Measurements from ENCODE around the gene SOHLH1.
"Not testable (repeated sequence)": the region's sequence is repeated elsewhere in the genome, so short reads cannot be mapped to it uniquely, and the experiment has no call there.

SOHLH1 gene

DNA sequence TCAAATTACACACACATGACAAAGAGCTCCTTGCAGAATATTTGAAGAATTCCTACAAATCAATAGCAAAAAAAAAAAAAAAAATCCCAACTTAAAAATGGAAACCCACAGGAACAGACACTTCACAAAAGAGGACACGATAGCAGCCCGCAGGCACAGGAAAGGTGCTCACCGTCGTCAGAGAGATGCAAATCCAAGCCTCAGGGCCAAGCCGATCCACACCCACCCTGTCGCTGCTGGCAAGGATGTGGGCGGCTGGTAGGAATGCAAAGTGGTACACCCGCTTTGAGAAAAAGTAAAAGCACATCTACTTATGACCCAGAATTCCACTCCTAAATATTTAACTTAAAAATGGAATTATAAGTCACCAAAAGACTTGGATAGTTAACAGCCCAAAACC, 25.3 kb downstream of the SOHLH1 start:
- Histone ChIP-seq H3K36me3 (replicated peaks) (no peaks in the 10 kb centered on the region), H3K9me3 (no peaks in the 10 kb centered on the region), H3K4me1 (no peaks in the 10 kb centered on the region), H3K27me3 (ENCODE audit: low read depth) (no peaks in the 10 kb centered on the region), H3K4me3 (no peak overlapping the region)
- in situ Hi-C loops (cut with MboI; ENCODE audit: low sequenced_read_pairs): no loop called here
- DNase-seq (ENCODE audit: low spot score in 2 of 2): no peak

- H3K27me3 ChIP-seq (ENCODE audit: low read depth); in situ Hi-C loops (cut with MboI; ENCODE audit: low sequenced_read_pairs); H3K9me3 ChIP-seq: not testable (repeated sequence)
Measured at GRCh38 chr9:135672786-135673185, 26.5 kb downstream of the SOHLH1 start.

GRCh38 chr9:135671591-135672041, 27.7 kb downstream of the SOHLH1 start:
- Histone ChIP-seq H3K27me3 (ENCODE audit: low read depth) (no peaks in the 10 kb centered on the region), H3K36me3 (replicated peaks) (no peaks in the 10 kb centered on the region), H3K4me1 (no peaks in the 10 kb centered on the region), H3K9me3 (no peaks in the 10 kb centered on the region), H3K4me3 (no peak overlapping the region)
- in situ Hi-C loops (cut with MboI; ENCODE audit: low sequenced_read_pairs): no loop called here
- DNase-seq (ENCODE audit: low spot score in 2 of 2): peak in 1 of 2 experiments; percentile 25

More at GRCh38 chr9:135672786-135673185, 26.5 kb downstream of the SOHLH1 start:
- not testable (repeated sequence) for H3K36me3 ChIP-seq (replicated peaks); H3K4me1 ChIP-seq; DNase-seq (ENCODE audit: low spot score in 2 of 2); H3K4me3 ChIP-seq

DNA sequence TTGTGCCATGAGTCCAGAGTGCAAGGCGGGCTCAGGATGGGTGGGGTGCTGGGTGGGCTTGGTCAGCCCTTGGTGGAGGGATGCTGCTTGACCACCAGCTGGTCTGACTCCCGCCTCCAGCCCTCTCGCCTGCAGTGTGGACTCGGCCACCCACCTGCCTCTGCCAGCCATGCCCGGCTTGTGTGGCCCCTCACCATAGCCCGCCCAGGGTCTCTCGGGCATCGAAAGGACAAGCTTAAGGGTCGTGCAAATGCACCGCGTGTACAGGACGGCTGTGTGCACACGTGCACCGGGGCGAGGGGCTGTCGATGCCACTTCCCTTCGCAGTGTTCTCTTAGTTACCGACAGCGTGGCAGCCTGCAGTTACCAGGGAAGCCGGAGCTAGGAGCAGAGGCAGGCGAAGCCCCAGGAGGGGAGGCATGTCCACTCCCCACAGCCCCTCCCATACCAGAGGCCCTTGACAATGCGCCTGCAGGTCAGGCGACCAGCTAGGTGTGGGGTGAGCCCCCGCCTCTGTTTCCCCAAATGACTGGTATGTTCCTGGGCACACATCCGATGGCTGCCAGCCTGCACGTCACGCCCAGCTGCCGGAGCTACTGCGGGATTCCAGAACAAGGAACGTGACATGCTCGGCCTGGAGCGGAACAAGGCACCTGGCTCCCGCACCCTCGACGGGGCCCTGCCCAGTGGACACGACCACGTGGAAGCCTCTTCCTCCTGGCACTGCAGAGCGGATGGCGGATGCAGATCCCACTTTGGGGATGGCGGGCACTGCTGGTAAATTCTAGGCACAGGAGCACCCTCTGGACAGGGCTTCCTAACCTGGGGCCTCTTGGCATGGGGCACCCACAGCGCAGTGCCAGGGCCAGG, 28.3 kb downstream of the SOHLH1 start:
- Histone ChIP-seq H3K27me3 (ENCODE audit: low read depth) (peaks cover 5% of the 10 kb centered on the region; the same call in 1 of the 2 replicates), H3K4me1 (no peaks in the 10 kb centered on the region), H3K9me3 (no peaks in the 10 kb centered on the region), H3K4me3 (no peak overlapping the region), H3K36me3 (replicated peaks) (no peaks in the 10 kb centered on the region)
- no peak for DNase-seq (ENCODE audit: low spot score in 2 of 2)
- in situ Hi-C loops (cut with MboI; ENCODE audit: low sequenced_read_pairs): no loop called here

- no peaks in the 10 kb centered on the region for H3K4me1 ChIP-seq
- DNase-seq (ENCODE audit: low spot score in 2 of 2): no peak
- in situ Hi-C loops (cut with MboI; ENCODE audit: low sequenced_read_pairs): no loop called here
- no peak overlapping the region for H3K4me3 ChIP-seq
- no peaks in the 10 kb centered on the region for H3K9me3 ChIP-seq
- no peaks in the 10 kb centered on the region for H3K36me3 ChIP-seq (replicated peaks)
- peaks cover 13% of the 10 kb centered on the region for H3K27me3 ChIP-seq (ENCODE audit: low read depth)
Measured at GRCh38 chr9:135669616-135670285, 29.5 kb downstream of the SOHLH1 start.

DNA sequence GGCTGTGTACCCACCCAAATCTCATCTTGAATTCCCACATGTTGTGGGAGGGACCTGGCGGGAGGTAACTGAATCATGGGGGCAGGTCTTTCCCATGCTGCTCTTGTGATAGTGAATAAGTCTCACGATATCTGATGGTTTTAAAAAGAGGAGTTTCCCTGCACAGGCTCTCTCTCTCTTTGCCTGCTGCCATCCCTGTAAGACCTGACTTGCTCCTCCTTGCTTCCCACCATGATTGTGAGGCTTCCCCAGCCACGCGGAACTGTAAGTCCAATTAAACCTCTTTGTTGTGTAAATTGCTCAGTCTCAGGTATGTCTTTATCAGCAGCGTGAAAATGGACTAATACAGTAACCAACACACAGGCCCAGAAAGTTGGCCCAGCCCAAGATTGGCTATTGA, 30.3 kb downstream of the SOHLH1 start:
- H3K4me3 ChIP-seq; H3K36me3 ChIP-seq (replicated peaks); in situ Hi-C loops (cut with MboI; ENCODE audit: low sequenced_read_pairs); H3K4me1 ChIP-seq; H3K9me3 ChIP-seq; DNase-seq (ENCODE audit: low spot score in 2 of 2): not testable (repeated sequence)
- H3K27me3 ChIP-seq (ENCODE audit: low read depth): peaks cover 13% of the 10 kb centered on the region

- no peaks in the 10 kb centered on the region for H3K4me1 ChIP-seq
- DNase-seq (ENCODE audit: low spot score in 2 of 2): no peak
- in situ Hi-C loops (cut with MboI; ENCODE audit: low sequenced_read_pairs): no loop called here
- peaks cover 13% of the 10 kb centered on the region for H3K27me3 ChIP-seq (ENCODE audit: low read depth)
- H3K36me3 ChIP-seq (replicated peaks): no peaks in the 10 kb centered on the region
- no peak overlapping the region for H3K4me3 ChIP-seq
- H3K9me3 ChIP-seq: no peaks in the 10 kb centered on the region
Measured at GRCh38 chr9:135667463-135668001, 31.7 kb downstream of the SOHLH1 start.

GRCh38 chr9:135666534-135667462, 32.5 kb downstream of the SOHLH1 start:
- Histone ChIP-seq H3K36me3 (replicated peaks) (no peaks in the 10 kb centered on the region), H3K4me3 (no peak overlapping the region), H3K27me3 (ENCODE audit: low read depth) (peaks cover 13% of the 10 kb centered on the region), H3K4me1 (no peaks in the 10 kb centered on the region), H3K9me3 (no peaks in the 10 kb centered on the region)
- no peak for DNase-seq (ENCODE audit: low spot score in 2 of 2)
- in situ Hi-C loops (cut with MboI; ENCODE audit: low sequenced_read_pairs): no loop called here

- no peaks in the 10 kb centered on the region for H3K9me3 ChIP-seq
- peaks cover 13% of the 10 kb centered on the region for H3K27me3 ChIP-seq (ENCODE audit: low read depth)
- no peaks in the 10 kb centered on the region for H3K4me1 ChIP-seq
- H3K36me3 ChIP-seq (replicated peaks): no peaks in the 10 kb centered on the region
- in situ Hi-C loops (cut with MboI; ENCODE audit: low sequenced_read_pairs): no loop called here
- no peak for DNase-seq (ENCODE audit: low spot score in 2 of 2)
- H3K4me3 ChIP-seq: no peak overlapping the region
Measured at GRCh38 chr9:135665795-135666189, 33.5 kb downstream of the SOHLH1 start.

GRCh38 chr9:135664801-135665794, 34.2 kb downstream of the SOHLH1 start:
- DNase-seq (ENCODE audit: low spot score in 2 of 2): no peak
- Histone ChIP-seq H3K36me3 (replicated peaks) (no peaks in the 10 kb centered on the region), H3K4me1 (no peaks in the 10 kb centered on the region), H3K4me3 (no peak overlapping the region), H3K27me3 (ENCODE audit: low read depth) (peaks cover 13% of the 10 kb centered on the region), H3K9me3 (no peaks in the 10 kb centered on the region)
- in situ Hi-C loops (cut with MboI; ENCODE audit: low sequenced_read_pairs): no loop called here

DNA sequence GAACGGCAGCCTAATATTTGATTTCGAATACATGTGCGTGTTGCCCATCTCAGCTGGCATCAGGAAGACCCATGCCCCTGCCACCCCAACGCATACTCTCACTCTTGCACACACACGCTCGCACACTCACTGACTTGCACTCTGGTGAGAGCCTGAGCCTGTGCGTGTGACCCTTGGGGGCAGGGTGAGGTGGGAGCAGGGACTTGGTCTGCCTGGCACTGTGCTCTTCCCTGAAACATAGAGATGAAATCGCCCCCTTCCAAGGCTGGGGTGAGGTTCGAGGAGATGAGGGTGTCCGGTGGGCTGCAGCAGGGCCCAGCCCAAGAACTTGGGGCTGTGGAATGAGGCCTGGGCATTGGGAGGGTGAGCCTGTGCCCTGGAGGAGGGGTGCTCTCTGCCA, 35.0 kb downstream of the SOHLH1 start:
- DNase-seq (ENCODE audit: low spot score in 2 of 2): no peak
- H3K4me1 ChIP-seq: no peaks in the 10 kb centered on the region
- peaks cover 13% of the 10 kb centered on the region for H3K27me3 ChIP-seq (ENCODE audit: low read depth)
- in situ Hi-C loops (cut with MboI; ENCODE audit: low sequenced_read_pairs): no loop called here
- no peaks in the 10 kb centered on the region for H3K9me3 ChIP-seq
- no peaks in the 10 kb centered on the region for H3K36me3 ChIP-seq (replicated peaks)
- H3K4me3 ChIP-seq: no peak overlapping the region

GRCh38 chr9:135663857-135664256, 35.4 kb downstream of the SOHLH1 start:
- in situ Hi-C loops (cut with MboI; ENCODE audit: low sequenced_read_pairs): no loop called here
- Histone ChIP-seq H3K4me3 (no peak overlapping the region), H3K27me3 (ENCODE audit: low read depth) (peaks cover 13% of the 10 kb centered on the region), H3K4me1 (no peaks in the 10 kb centered on the region), H3K9me3 (no peaks in the 10 kb centered on the region), H3K36me3 (replicated peaks) (no peaks in the 10 kb centered on the region)
- no peak for DNase-seq (ENCODE audit: low spot score in 2 of 2)
